Activated CD4-positive, alpha-beta T cell treated with anti-CD3 and anti-CD28 coated beads for 1 hour (primary cell): ENCODE results near the gene LIN52.
"Not testable (repeated sequence)": the region's sequence is repeated elsewhere in the genome, so short reads cannot be mapped to it uniquely, and the experiment has no call there.

Experiments
- DNase-seq: peaks from one replicate; pipeline ENCODE4 v3.0.0-alpha.2; 2020

Gene LIN52

DNA sequence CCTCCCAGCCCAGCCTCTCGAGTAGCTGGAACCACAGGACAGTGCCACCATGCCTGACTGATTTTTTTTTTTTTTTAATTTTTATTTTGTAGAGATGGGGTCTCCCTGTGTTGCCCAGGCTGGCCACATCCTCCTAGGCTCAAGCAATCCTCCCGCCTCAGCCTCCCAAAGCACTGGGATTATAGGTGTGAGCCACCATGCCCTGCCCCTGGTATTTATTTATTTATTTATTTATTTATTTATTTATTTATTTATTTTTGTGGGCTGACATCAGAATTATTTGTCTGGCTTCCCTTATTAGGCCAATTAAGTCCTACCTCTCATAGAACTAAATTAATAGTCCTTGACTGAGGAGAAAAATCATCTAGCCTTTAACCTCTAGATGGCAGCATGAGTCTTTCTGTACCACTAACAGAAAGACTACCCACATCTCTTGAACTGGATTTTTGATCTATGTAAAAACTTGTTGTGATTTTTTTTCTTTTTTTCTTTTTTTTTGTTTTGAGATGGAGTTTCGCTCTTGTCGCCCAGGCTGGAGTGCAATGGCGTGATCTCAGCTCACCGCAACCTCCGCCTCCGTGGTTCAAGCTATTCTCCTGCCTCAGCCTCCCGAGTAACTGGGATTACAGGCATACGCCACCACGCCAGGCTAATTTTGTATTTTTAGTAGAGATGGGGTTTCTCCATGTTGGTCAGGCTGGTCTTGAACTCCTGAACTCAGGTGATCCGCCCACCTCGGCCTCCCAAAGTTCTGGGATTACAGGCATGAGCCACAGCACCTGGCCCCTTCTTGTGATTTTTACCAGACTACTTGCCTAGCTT lies 26.9 kb downstream of the LIN52 start:
- DNase-seq: not testable (repeated sequence)

DNA sequence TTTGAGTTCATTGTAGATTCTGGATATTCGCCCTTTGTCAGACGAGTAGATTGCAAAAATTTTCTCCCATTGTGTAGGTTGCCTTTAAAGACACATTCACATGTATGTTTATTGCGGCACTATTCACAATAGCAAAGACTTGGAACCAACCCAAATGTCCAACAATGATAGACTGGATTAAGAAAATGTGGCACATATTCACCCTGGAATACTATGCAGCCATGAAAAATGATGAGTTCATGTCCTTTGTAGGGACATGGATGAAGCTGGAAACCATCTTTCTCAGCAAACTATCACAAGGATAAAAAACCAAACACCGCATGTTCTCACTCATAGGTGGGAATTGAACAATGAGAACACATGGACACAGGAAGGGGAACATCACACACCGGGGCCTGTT lies 40.7 kb downstream of the LIN52 start:
- not testable (repeated sequence) for DNase-seq

DNA sequence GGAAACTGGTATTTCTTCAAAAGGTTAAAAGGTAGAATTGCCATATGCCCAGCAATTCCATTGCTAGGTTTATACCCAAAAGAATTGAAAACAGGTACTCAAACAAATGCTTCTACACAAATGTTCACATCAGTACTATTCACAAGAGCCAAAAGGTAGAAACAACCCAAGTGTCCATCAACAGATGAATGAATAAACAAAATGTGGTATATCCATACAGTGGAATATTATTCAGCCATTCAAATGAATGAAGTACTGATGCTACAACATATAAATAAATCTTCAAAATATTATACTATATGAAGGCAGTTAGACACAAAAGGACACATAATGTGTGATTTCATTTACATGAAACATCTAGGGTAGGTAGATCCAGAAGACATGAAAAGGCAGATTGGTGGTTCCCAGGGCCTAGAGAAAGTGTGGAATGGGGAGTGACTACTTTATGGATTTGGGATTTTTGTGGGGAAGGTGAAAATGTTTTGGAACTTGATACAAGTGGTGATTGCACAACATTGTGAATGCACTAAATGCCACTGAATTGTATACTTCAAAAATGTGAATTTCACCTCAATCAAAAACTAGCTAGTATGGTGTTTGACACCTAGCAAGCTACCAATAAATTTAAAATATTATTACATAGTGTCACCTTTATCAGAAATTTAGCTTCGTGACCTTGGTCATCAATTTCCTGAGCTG lies 41.7 kb downstream of the LIN52 start:
- DNase-seq: no peak

DNA sequence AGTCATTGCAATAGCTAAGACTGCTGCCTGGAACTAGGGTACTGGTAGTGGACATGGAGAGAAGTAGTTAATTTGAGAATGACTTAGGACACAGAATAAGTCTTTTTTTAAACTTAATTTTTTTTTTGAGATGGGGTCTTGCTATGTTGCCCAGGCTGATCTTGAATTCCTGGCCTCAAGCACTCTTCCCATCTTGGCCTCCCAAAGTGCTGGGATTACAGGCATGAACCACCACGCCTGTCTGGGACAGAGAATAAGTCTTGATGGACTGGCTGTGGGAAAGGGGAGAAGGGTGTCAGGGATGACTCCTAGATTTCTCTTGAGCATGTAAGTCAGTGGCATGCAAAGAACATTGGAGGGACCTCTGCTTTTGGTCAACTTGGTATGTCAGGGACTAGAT lies 42.9 kb downstream of the LIN52 start:
- DNase-seq: no peak

GRCh38 chr14:74133833-74134481 lies 49.2 kb downstream of the LIN52 start:
- DNase-seq: no peak

GRCh38 chr14:74134484-74134883 lies 49.7 kb downstream of the LIN52 start:
- no peak for DNase-seq

DNA sequence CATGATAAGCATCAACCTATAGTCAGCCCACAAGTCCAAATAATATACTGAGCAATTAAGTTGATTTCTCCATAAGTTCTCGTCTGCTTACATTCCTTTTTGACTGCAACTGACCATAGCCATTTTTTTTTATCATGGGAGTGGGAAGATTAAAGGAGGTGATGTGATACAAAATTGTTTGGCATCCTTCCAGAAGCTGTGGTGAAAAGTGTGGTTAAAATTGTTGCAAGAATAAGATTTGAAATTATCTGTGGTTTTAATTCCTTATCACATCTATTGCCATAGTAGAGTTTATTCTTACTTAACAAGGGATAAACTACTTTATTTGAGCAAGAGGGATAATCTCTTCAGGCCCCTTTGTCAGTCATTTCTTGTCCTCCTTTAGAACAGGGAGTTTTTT lies 50.7 kb downstream of the LIN52 start:
- no peak for DNase-seq

DNA sequence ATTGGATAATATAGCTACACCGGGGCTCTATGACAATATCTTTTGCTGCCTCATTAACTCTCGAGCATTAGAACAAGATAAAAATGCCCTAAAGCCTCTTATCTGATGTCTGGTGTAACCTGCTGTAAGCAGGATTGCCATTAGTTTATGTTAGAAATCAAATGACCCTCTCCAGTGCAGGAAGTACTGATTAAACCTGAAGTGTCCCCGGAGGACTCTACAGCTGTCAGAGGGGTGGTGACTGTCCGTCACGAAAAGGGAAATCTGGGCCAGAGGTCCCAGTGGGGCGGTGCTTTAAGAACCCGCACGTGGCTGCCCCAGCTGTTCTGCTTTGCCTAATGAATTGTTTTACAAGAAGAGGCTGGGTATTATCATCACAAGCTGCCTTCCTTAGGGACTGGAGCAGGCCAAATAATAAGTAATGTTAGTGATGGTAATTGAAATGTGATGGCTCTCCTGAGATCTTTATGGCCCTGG lies 55.7 kb downstream of the LIN52 start:
- DNase-seq: no peak

GRCh38 chr14:74141703-74142102 lies 56.9 kb downstream of the LIN52 start:
- no peak for DNase-seq

DNA sequence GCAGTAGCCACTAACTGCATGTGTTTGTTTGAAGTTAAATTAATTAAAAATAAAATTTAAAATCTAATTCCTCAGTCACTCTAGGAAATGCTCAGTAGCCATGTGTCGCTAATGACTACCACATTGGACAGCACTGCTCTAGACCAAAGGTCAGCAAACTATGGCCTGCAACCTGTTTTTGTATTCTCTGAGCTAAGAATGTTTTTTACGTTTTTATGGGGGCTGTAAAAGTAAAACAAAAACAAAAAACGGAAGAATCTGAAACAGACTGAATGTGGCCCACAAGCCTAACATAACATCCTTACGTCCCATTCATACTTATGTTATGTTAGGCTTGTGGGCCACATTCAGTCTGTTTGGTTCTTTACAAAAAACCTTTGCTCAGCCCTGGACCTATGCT lies 57.8 kb downstream of the LIN52 start:
- no peak for DNase-seq

- DNase-seq: no peak
Observed at GRCh38 chr14:74144789-74145188, 60.0 kb downstream of the LIN52 start.

DNA sequence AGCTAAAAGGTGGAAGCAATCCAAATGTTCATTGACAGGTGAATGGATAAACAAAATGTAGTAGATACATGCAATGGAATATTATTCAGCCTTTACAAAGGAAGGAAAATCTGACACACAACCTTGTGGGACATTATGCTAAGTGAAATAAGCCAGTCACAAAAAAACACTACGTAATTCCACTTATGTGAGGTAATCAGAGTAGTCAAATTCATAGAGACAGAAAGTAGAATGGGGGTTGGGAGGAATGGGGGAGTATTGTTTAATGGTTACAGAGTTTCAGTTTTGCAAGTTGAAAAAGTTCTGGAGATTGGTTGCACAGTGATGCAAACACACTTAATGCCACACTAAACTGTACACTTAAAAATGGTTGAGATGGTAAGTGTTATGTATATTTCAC lies 62.8 kb downstream of the LIN52 start:
- DNase-seq: no peak

GRCh38 chr14:74148705-74149104 lies 63.9 kb downstream of the LIN52 start:
- DNase-seq: no peak

- no peak for DNase-seq
Observed at GRCh38 chr14:74155287-74155686, 70.5 kb downstream of the LIN52 start.

- no peak for DNase-seq
Observed at GRCh38 chr14:74155749-74156148, 71.0 kb downstream of the LIN52 start.

- DNase-seq: no peak
Observed at GRCh38 chr14:74160763-74161162, 76.0 kb downstream of the LIN52 start.

DNA sequence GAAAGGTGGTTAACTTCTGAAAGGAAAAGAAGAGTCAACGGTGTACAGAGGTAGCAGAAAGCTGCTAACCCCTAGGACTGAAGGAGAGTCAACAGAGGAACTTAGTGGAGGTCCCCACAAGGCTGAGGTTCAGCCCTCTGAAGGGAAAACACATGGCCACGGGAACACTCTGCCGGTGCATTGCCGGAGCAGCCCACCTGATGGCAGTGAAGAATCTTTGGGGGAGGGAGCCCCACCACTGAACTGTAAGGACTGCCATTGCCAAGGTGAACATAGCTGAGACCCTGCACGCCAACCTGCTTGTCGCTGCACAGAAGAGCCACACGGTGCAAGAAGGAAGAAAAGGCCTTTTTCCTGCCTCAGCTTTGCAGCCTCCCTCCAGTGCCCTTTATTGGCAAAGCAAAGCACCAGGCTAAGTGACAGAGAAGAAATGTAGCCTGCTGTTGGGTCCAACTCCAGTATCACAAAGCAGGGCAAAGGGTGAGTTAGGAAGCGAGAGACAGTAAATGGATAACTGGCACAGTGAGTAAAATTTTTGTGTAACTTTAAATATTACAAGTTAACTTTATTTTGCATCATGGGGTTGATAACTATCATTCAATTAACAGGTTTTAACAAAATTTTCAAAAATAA lies 76.9 kb downstream of the LIN52 start:
- no peak for DNase-seq

- DNase-seq: no peak
Observed at GRCh38 chr14:74169906-74170305, 85.2 kb downstream of the LIN52 start.

- no peak for DNase-seq
Observed at GRCh38 chr14:74176400-74176793, 91.6 kb downstream of the LIN52 start.

DNA sequence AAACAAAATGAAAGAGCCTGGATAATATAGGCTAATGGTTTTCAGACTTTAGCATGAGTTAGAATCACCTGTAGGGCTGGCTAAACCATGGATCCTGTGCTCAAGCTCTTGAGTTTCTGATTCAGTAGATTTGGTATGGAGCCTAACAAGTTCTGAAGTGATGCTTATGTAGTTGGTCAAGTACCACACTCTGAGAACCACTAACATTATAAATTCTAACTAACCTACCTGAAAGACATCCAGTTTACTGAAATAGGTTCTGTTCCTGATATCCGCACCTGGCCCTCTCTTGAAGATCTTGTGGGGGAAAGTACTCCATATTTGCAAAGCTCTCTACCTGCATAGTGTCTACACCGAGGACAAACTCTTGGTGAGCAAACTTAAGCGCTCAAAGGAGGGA lies 95.1 kb downstream of the LIN52 start:
- DNase-seq: no peak

GRCh38 chr14:74190927-74191575 lies 106.3 kb downstream of the LIN52 start:
- DNase-seq: no peak

DNA sequence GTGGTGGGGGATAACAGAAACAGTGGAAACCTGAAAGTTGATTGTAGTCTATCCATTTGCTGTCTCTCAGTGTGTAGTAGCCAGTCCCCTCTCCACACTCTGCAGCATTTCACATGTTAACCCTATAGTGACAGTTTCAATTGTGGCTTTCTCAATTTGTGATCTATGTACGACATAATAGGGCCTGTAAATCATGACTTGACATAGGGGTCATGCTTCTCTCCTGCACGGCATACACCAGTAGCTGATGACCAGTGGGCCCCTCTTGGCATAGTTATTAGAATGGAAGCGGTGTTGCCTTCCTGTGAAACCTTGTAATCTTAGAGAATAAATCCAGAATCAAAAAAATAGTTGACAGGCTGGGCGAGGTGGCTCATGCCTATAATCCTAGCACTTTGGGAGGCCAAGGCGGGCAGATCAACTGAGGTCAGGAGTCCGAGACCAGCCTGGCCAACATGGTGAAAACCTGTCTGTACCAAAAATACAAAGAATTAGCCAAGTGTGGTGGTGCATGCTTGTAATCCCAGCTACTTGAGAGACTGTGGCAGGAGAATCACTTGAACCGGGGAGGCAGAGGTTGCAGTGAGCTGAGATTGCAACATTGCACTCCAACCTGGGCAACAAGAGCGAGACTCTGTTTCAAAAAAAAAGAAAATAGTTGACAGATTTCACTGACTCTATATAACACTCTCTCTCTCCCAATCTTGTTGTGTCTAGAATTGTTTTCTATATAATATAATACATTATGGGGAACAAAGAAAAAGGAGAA lies 109.9 kb downstream of the LIN52 start:
- DNase-seq: no peak
